ENCODE results near the gene MAPK6. TPM values are rescaled to one million over a fixed set of nuclear protein-coding genes. Genes with fewer than 3 reads are reported as not detected.
"Not testable (repeated sequence)": the region's sequence is repeated elsewhere in the genome, so short reads cannot be mapped to it uniquely, and the experiment has no call there.

MAPK6 gene
- total RNA-seq, 3 donors from 2014 or later: 64.4 to 74.1 (median 68.0) TPM

DNA sequence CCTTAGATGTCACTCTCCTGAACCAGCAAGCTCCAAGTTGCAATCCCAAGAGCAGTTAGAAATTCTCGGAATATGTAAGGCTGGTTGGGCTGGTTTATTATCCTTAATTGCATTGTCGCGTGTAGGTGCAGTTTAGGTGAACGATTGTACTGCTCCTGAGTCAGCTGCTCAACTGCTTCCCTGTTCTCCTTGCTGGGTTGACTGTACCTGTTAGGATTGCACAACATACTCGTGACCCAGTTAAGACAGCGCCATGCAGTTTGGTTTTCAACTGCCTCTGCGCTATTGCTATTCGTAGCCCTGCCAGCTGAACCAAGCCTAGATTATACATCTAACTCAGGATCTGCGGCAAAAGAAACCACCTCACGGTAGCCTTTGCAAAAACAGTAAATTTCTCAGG is 52.6 kb downstream of the MAPK6 start:
- no peaks in the 10 kb centered on the region for H3K9me3 Mint-ChIP-seq
- ATAC-seq (no peak), DNase-seq (no peak)
- H3K4me3 Mint-ChIP-seq: no peak overlapping the region
- H3K27me3 Mint-ChIP-seq (ENCODE audit: low read depth): no peaks in the 10 kb centered on the region
- H3K4me1 Mint-ChIP-seq (ENCODE audit: low read depth): peaks cover 12% of the 10 kb centered on the region
- peaks cover 2% of the 10 kb centered on the region for H3K36me3 Mint-ChIP-seq (ENCODE audit: insufficient read depth)

- Mint-ChIP-seq H3K27me3 (ENCODE audit: low read depth) (no peaks in the 10 kb centered on the region), H3K9me3 (no peaks in the 10 kb centered on the region), H3K36me3 (ENCODE audit: insufficient read depth) (no peaks in the 10 kb centered on the region), H3K4me3 (no peak overlapping the region), H3K4me1 (ENCODE audit: low read depth) (peaks cover 2% of the 10 kb centered on the region)
- ATAC-seq: peak; percentile 56 to 66
- no peak for DNase-seq
These were observed 58.1 kb downstream of the MAPK6 start for GRCh38 chr15:52076889-52077781.

DNA sequence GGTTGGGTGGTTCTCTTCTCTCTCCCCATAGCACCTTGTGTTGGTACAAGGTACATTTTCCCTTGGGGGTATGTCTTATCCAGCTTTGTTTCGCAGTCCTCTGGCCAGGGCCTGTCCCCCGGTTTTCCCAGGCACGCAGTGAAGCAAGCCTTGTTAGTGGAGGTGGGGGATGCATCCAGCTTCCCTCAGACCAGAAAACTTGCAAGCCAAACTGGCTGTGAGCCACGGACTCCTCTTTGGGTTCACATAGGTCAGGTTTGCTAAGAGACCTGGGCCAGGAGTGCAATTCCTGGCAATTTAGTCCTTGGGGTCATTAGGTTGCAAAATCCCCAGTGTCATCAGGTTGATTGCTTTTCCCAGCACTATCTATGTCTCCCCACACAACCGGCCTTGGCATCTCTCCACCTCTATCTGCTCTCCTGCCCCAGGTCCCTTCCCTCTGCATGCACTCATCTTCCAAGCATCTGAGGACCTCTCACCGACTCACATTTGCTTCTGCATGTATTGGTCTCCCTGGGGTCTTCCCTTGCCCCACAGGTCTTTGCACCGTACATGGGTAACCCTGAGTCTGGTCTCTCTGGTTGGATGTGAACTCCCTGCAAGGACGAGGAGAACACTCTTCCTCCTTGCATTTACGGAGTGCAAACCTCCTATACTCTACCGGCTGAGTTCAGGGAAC is 59.3 kb downstream of the MAPK6 start:
- no peak for ATAC-seq
- no peak overlapping the region for H3K4me3 Mint-ChIP-seq
- H3K36me3 Mint-ChIP-seq (ENCODE audit: insufficient read depth): no peaks in the 10 kb centered on the region
- H3K9me3 Mint-ChIP-seq: no peaks in the 10 kb centered on the region
- peaks cover 14% of the 10 kb centered on the region for H3K4me1 Mint-ChIP-seq (ENCODE audit: low read depth)
- no peaks in the 10 kb centered on the region for H3K27me3 Mint-ChIP-seq (ENCODE audit: low read depth)
- no peak for DNase-seq

DNA sequence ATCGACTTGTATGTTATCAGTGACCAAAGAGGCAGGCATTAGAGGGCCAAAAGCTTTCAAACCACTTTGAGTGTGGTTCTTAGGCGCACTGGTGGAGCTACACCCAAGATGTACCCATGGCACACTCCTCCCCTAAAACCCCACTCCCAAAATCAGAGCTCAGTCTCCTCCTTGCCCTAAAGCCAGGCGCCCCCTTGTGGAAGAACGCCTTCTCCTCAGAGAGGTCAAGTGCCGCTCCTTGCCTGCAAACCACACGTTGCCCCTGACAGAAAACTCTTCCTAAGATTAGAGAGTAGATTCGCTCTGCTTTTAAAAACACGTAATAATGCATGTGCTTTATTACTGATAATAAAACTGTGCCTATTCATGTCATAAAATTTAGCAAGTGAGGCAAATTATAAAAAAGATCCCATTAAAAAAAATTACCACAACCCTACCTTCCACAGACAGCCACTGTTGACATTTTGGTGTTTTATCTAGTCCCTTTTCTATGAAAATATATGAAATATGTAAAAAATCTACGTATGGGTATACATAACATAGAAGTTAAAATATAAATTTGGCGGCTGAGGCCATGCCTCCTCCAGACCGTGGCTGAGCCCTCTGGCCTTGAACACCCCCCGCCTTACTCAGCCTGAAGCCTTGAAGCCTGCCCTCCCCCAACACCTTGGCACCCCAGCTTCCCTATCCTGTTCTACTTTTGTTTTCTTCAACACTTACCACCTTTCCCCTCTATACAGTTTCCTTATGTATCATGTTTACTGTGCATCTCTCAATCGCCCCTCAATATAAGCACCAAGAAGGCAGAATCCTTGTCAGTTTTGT is 60.1 kb downstream of the MAPK6 start:
- no peaks in the 10 kb centered on the region for H3K27me3 Mint-ChIP-seq (ENCODE audit: low read depth)
- ATAC-seq: peak; percentile 76 to 83

DNA sequence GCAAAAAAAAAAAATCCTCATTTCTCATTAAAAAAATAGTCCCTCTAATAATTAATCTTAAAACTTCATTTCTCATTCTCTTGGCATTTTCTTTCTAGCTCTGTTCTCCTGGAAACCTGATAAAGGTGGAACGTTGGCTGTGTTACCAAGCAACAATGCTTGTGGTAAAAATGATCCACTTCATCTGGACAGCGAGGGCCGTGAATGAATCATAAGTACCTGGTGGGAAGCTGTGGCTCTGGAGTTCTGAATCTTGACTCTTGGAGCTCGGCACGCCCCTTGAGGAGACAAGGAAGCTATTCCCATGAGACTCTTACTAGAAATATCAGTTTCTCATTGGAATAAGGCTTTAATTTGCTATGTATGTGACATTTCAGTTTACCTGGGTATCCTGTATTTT is 61.0 kb downstream of the MAPK6 start:
- Mint-ChIP-seq H3K4me1 (ENCODE audit: low read depth) (peaks cover 15% of the 10 kb centered on the region), H3K9me3 (no peaks in the 10 kb centered on the region), H3K4me3 (no peak overlapping the region), H3K36me3 (ENCODE audit: insufficient read depth) (no peaks in the 10 kb centered on the region), H3K27me3 (ENCODE audit: low read depth) (no peaks in the 10 kb centered on the region)
- no peak for ATAC-seq
- DNase-seq: no peak

More for the DNA sequence above, 60.1 kb downstream of the MAPK6 start:
- H3K4me1 Mint-ChIP-seq (ENCODE audit: low read depth): peaks cover 15% of the 10 kb centered on the region
- no peaks in the 10 kb centered on the region for H3K36me3 Mint-ChIP-seq (ENCODE audit: insufficient read depth)
- peak; percentile 86 for DNase-seq
- no peak overlapping the region for H3K4me3 Mint-ChIP-seq
- H3K9me3 Mint-ChIP-seq: no peaks in the 10 kb centered on the region

GRCh38 chr15:52080706-52081392 is 61.8 kb downstream of the MAPK6 start:
- ATAC-seq (no peak), DNase-seq (no peak)
- Mint-ChIP-seq H3K27me3 (ENCODE audit: low read depth) (no peaks in the 10 kb centered on the region), H3K4me3 (no peak overlapping the region), H3K9me3 (no peaks in the 10 kb centered on the region), H3K36me3 (ENCODE audit: insufficient read depth) (no peaks in the 10 kb centered on the region), H3K4me1 (ENCODE audit: low read depth) (peaks cover 15% of the 10 kb centered on the region)

DNA sequence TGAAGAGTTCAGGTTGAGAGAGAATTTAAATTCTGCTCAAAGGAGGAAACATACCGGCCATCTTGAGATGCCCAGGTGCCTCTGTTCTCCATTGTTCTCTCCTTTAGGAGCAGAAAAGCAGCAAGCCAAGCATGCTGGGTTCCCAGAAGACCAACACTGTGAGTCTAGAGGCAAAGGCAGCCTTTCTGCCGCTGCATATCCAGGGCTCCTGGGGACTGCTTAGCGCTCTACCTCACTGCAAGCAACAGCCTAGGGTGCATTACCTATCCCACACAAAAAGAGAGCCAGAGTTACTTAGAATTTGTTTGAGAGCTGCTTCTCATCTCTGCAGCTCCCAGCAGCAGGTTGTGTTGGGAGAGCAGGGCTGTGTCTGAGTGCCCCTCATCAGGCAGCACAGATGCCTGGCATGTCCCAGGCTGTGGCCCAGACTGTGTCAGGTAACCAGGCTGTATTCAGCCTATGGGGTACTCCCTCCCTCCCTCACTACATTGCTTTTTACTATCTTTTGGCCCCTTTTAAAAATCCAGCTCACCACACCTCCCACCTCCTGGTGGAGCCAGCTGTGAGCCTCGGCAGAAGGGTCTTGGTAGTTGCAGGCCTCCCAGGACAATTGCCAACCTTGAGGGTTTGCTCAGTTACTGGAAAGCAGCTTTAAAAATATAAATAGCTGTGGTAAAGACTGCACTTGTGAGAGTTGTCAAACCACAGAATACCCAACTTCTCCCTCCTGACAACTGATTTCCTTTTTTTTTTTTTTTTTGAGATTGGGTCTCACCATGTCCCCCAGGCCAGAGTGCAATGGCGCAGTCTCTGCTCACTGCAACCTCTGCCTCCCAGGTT is 63.4 kb downstream of the MAPK6 start:
- no peaks in the 10 kb centered on the region for H3K36me3 Mint-ChIP-seq (ENCODE audit: insufficient read depth)
- no peak for DNase-seq
- no peak overlapping the region for H3K4me3 Mint-ChIP-seq
- H3K27me3 Mint-ChIP-seq (ENCODE audit: low read depth): no peaks in the 10 kb centered on the region
- no peak for ATAC-seq
- peaks cover 15% of the 10 kb centered on the region for H3K4me1 Mint-ChIP-seq (ENCODE audit: low read depth)
- no peaks in the 10 kb centered on the region for H3K9me3 Mint-ChIP-seq

- DNase-seq; H3K4me3 Mint-ChIP-seq; H3K27me3 Mint-ChIP-seq (ENCODE audit: low read depth); H3K36me3 Mint-ChIP-seq (ENCODE audit: insufficient read depth); ATAC-seq; H3K9me3 Mint-ChIP-seq: not testable (repeated sequence)
- peaks cover 15% of the 10 kb centered on the region for H3K4me1 Mint-ChIP-seq (ENCODE audit: low read depth)
These were observed 64.0 kb downstream of the MAPK6 start for GRCh38 chr15:52083037-52083359.

- Mint-ChIP-seq H3K36me3 (ENCODE audit: insufficient read depth) (no peaks in the 10 kb centered on the region), H3K27me3 (ENCODE audit: low read depth) (no peaks in the 10 kb centered on the region), H3K4me1 (ENCODE audit: low read depth) (peaks cover 15% of the 10 kb centered on the region), H3K9me3 (no peaks in the 10 kb centered on the region), H3K4me3 (no peak overlapping the region)
- no peak for ATAC-seq
- DNase-seq: no peak
These were observed 64.6 kb downstream of the MAPK6 start for GRCh38 chr15:52083603-52084002.

DNA sequence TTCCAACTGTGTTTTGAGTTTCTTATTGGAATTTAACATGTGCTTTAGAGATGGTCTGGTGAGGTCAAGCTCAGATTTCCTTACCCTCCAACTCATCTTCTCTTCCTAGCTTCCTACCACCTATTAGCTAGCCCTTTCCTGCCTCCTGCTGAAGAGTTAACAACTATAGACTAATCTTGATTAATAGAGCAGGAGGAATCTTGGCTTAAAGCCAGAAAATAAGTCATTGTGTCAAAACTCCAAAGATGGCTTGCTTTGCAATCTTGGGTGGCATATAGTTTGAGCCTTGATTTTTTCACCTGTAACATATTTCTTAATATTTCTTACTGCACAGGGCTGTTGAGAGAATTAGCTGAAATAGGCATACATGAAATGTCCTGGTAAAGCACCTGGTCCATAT is 66.3 kb downstream of the MAPK6 start:
- peaks cover 2% of the 10 kb centered on the region for H3K27me3 Mint-ChIP-seq (ENCODE audit: low read depth)
- H3K4me3 Mint-ChIP-seq: no peak overlapping the region
- H3K9me3 Mint-ChIP-seq: peaks cover 8% of the 10 kb centered on the region
- DNase-seq (no peak), ATAC-seq (no peak)
- H3K4me1 Mint-ChIP-seq (ENCODE audit: low read depth): peaks cover 13% of the 10 kb centered on the region
- H3K36me3 Mint-ChIP-seq (ENCODE audit: insufficient read depth): peaks cover 2% of the 10 kb centered on the region

GRCh38 chr15:52086011-52086786 is 67.2 kb downstream of the MAPK6 start:
- ATAC-seq (no peak), DNase-seq (no peak)
- Mint-ChIP-seq H3K9me3 (peaks cover 12% of the 10 kb centered on the region), H3K36me3 (ENCODE audit: insufficient read depth) (peaks cover 2% of the 10 kb centered on the region), H3K4me1 (ENCODE audit: low read depth) (peaks cover 13% of the 10 kb centered on the region), H3K27me3 (ENCODE audit: low read depth) (peaks cover 2% of the 10 kb centered on the region), H3K4me3 (no peak overlapping the region)

GRCh38 chr15:52090193-52090592 is 71.2 kb downstream of the MAPK6 start:
- peaks cover 12% of the 10 kb centered on the region for H3K9me3 Mint-ChIP-seq
- no peak for DNase-seq
- H3K4me1 Mint-ChIP-seq (ENCODE audit: low read depth): no peaks in the 10 kb centered on the region
- H3K4me3 Mint-ChIP-seq: no peak overlapping the region
- ATAC-seq: no peak
- peaks cover 2% of the 10 kb centered on the region for H3K27me3 Mint-ChIP-seq (ENCODE audit: low read depth)
- peaks cover 2% of the 10 kb centered on the region for H3K36me3 Mint-ChIP-seq (ENCODE audit: insufficient read depth)

GRCh38 chr15:52093167-52093538 is 74.1 kb downstream of the MAPK6 start:
- Mint-ChIP-seq H3K27me3 (ENCODE audit: low read depth) (peaks cover 2% of the 10 kb centered on the region), H3K4me3 (no peak overlapping the region), H3K9me3 (peaks cover 12% of the 10 kb centered on the region), H3K4me1 (ENCODE audit: low read depth) (no peaks in the 10 kb centered on the region), H3K36me3 (ENCODE audit: insufficient read depth) (peaks cover 2% of the 10 kb centered on the region)
- ATAC-seq (no peak), DNase-seq (no peak)
